HUES48 (cell line): ENCODE measurements around the gene UMAD1.
A peak's percentile ranks its signal among the peaks of the same experiment; 100 is the strongest.

Source experiments
- H3K27ac ChIP-seq: one replicate; pipeline ENCODE4 v1.7.0; 2013; ENCODE audit warnings: low read depth, low read length, inconsistent platforms
- H3K27me3 ChIP-seq: 2 replicates; pipeline ENCODE4 v1.6.1; 2013; ENCODE audit warnings: mild to moderate bottlenecking, low read length; ENCODE audit not compliant: control insufficient read depth, insufficient read depth
- H3K36me3 ChIP-seq: 2 replicates; pipeline ENCODE4 v1.6.1; 2013; ENCODE audit warnings: low read length; ENCODE audit not compliant: control insufficient read depth, insufficient read depth
- H3K4me1 ChIP-seq: 2 replicates; pipeline ENCODE4 v1.6.1; 2013; ENCODE audit warnings: mild to moderate bottlenecking, low read length; ENCODE audit not compliant: control insufficient read depth, insufficient read depth
- H3K4me3 ChIP-seq: 2 replicates; pipeline ENCODE4 v1.5.1; 2013; ENCODE audit warnings: mild to moderate bottlenecking, low read depth, low read length
- H3K9ac ChIP-seq: 2 replicates; pipeline ENCODE4 v1.6.1; 2013; ENCODE audit warnings: mild to moderate bottlenecking, low read depth, low read length, moderate library complexity
- H3K9me3 ChIP-seq: 2 replicates; pipeline ENCODE4 v1.6.1; 2013; ENCODE audit warnings: low read length; ENCODE audit not compliant: control insufficient read depth, insufficient read depth

The UMAD1 gene

DNA sequence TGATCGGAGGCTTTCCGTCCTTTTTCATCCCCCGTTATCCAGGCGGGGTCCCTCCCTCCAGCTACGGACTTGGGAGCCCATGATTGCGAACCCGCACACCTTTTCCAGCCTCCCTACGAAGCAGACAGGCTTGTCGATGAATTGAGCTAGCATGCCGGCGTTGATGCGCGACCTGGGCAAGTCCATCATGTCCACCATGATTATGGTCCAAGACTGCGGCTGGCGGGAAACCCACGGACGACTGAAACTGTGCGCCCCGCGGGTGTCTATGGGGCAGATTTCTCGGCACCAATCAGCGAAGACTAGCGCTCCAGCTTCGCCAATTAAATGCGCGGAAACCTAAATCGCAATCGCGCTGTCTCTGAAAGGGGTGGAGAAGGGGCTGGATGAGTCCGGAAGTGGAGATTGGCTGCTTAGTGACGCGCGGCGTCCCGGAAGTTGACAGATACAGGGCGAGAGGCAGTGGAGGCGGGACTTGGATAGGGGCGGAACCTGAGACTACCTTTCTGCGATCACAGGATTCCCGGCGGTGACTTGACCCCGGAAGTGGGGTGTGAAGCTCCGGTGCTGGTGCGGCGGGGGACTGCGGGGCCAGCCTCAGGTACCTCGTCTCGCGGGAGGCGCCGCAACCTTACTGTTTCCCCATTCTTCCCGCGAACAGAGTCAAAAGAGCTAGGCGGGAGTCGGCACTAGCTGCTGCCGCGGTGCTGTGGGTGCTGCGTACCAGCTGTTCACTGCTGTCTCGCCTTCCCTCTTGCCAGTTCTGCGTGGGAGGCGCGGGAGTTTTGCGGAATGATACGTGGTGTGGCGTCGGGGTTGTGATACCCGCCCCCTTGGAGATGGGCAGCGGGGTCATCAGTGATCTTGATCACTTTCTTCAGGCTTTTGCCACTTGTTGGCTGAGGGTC, at the start of gene UMAD1:
TSS of gene UMAD1 (plus strand) at position 532 of the 908 bp plus-strand sequence. CDS start 32,620 bp downstream, outside the sequence.
- peaks cover 17% of the 10 kb centered on the region for H3K4me1 ChIP-seq
- H3K27ac ChIP-seq, result peak within 1 kb of the TSS; percentile 89
- no peaks in the 10 kb centered on the region for H3K9me3 ChIP-seq
- H3K9ac ChIP-seq, result peak within 1 kb of the TSS; percentile 86
- H3K4me3 ChIP-seq, result peak within 1 kb of the TSS; percentile 95
- H3K27me3 ChIP-seq, result no peaks in the 10 kb centered on the region
- peaks cover 20% of the 10 kb centered on the region for H3K36me3 ChIP-seq

DNA sequence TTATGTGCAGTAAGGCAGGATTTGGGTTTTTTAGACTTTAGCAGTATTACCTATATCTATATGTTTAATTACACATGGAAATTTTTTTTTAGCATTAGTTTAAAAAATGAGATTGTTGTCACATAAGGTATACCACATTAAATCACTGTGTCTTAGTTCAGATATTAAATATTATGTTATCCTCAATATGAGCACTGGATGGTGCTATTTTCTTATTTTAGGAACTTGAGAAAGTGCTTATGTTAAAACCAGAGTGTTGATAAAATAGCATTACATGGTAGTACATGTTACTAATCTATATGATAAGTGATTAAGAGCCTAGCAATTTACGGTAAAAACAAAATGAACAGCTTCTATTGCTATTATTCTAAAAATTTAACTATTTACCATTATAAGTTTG, 45.1 kb upstream of the UMAD1 start:
- Histone ChIP-seq H3K27ac (no peak overlapping the region), H3K9ac (no peak overlapping the region), H3K36me3 (peaks cover 86% of the 10 kb centered on the region), H3K4me1 (no peaks in the 10 kb centered on the region), H3K9me3 (no peaks in the 10 kb centered on the region), H3K27me3 (no peaks in the 10 kb centered on the region), H3K4me3 (no peak overlapping the region)

- H3K9me3 ChIP-seq, result no peaks in the 10 kb centered on the region
- H3K4me3 ChIP-seq, result no peak overlapping the region
- no peak overlapping the region for H3K9ac ChIP-seq
- H3K36me3 ChIP-seq, result peaks cover 79% of the 10 kb centered on the region
- H3K4me1 ChIP-seq, result no peaks in the 10 kb centered on the region
- no peak overlapping the region for H3K27ac ChIP-seq
- no peaks in the 10 kb centered on the region for H3K27me3 ChIP-seq
Observed at GRCh38 chr7:7596176-7596575, 44.4 kb upstream of the UMAD1 start.

- H3K27me3 ChIP-seq, result no peaks in the 10 kb centered on the region
- H3K9ac ChIP-seq, result no peak overlapping the region
- no peaks in the 10 kb centered on the region for H3K4me1 ChIP-seq
- H3K27ac ChIP-seq, result no peak overlapping the region
- no peak overlapping the region for H3K4me3 ChIP-seq
- H3K36me3 ChIP-seq, result peaks cover 36% of the 10 kb centered on the region
- no peaks in the 10 kb centered on the region for H3K9me3 ChIP-seq
Observed at GRCh38 chr7:7607010-7607409, 33.5 kb upstream of the UMAD1 start.

DNA sequence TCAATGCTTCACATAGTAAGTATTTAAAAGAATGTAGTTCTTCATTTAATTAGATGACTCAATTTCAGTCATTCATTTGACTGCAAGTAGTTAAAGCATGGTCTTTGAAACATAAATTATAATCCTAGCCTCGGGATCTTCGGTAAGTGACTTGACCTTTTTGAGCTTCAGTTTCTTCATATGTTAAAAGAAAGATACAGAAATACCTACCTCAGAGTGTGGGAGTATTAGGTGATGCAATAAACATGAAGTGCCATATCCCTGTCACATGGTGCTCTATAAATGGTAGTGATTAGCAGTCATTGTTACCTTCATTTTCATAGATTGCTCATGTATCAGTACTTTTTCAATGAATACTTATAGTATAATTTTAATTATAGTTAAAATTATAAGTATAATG, 31.2 kb upstream of the UMAD1 start:
- peaks cover 36% of the 10 kb centered on the region for H3K36me3 ChIP-seq
- no peak overlapping the region for H3K27ac ChIP-seq
- no peaks in the 10 kb centered on the region for H3K9me3 ChIP-seq
- no peaks in the 10 kb centered on the region for H3K27me3 ChIP-seq
- no peak overlapping the region for H3K4me3 ChIP-seq
- no peaks in the 10 kb centered on the region for H3K4me1 ChIP-seq
- H3K9ac ChIP-seq, result no peak overlapping the region

DNA sequence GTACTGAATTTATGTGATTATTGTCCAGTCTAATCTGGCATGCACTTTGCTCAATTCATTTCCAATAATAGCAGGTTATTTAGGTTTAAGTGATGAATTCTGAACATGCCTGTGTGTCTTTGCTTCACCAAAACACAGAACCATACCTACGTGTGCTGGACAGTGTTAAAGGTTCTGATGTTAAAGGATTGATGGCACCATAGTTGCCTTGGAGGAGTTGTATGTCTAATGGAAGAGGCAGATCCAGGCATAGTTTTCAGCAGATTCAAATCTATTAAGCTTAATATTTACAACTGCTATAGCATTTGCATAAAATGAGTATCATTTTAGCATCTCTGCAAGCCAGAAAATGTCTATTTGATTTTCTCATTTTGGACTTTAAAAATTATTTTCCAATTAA, 28.0 kb upstream of the UMAD1 start:
- Histone ChIP-seq H3K27ac (no peak overlapping the region), H3K36me3 (peaks cover 17% of the 10 kb centered on the region), H3K9ac (no peak overlapping the region), H3K4me3 (no peak overlapping the region), H3K27me3 (no peaks in the 10 kb centered on the region), H3K9me3 (no peaks in the 10 kb centered on the region), H3K4me1 (no peaks in the 10 kb centered on the region)

GRCh38 chr7:7613210-7613609, 27.3 kb upstream of the UMAD1 start:
- H3K4me1 ChIP-seq, result no peaks in the 10 kb centered on the region
- no peaks in the 10 kb centered on the region for H3K27me3 ChIP-seq
- no peak overlapping the region for H3K27ac ChIP-seq
- no peaks in the 10 kb centered on the region for H3K9me3 ChIP-seq
- no peak overlapping the region for H3K9ac ChIP-seq
- H3K36me3 ChIP-seq, result peaks cover 10% of the 10 kb centered on the region; the same call in 1 of the 2 replicates
- H3K4me3 ChIP-seq, result no peak overlapping the region

DNA sequence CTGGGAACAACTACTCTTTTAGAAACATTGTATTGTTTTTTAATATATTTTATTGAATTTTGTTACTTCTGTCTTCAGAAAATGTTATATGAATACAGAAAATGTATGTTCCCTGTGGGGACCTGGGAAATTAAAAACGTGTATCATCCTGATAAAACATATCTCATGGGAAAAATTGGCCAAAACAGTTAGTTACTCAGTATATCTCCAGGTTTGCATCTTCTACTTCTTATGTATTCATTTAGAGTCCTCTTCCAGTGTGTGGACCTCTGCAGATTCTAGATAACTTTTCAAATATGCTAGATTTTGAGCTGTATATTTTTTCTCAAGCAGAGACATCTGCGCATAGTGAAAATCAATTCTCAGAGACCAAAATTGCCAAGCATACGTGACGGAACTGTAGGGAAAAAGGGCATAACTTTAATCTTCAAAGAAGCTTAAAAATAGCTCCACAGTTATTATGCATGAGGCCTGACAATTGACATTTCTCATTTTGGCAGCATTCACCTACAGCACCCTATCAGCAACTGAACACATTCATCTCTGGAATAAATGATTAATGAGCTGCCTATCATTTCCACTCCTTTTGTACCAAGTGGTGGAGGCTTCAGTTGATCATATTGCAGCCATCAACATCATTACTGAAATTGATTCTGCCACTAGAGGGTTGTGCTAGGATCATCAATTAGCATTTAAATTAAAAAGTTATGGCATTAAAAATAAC, 26.4 kb upstream of the UMAD1 start:
- no peaks in the 10 kb centered on the region for H3K4me1 ChIP-seq
- no peak overlapping the region for H3K4me3 ChIP-seq
- no peak overlapping the region for H3K9ac ChIP-seq
- no peaks in the 10 kb centered on the region for H3K9me3 ChIP-seq
- H3K27me3 ChIP-seq, result no peaks in the 10 kb centered on the region
- no peak overlapping the region for H3K27ac ChIP-seq
- H3K36me3 ChIP-seq, result 0 out of 2 replicates have a peak, but pooled peaks cover 2% of the 10 kb centered on the region

- H3K9ac ChIP-seq, result no peak overlapping the region
- no peaks in the 10 kb centered on the region for H3K9me3 ChIP-seq
- H3K27me3 ChIP-seq, result no peaks in the 10 kb centered on the region
- no peak overlapping the region for H3K4me3 ChIP-seq
- no peaks in the 10 kb centered on the region for H3K36me3 ChIP-seq
- no peak overlapping the region for H3K27ac ChIP-seq
- no peaks in the 10 kb centered on the region for H3K4me1 ChIP-seq
Observed at GRCh38 chr7:7617550-7617949, 23.0 kb upstream of the UMAD1 start.

DNA sequence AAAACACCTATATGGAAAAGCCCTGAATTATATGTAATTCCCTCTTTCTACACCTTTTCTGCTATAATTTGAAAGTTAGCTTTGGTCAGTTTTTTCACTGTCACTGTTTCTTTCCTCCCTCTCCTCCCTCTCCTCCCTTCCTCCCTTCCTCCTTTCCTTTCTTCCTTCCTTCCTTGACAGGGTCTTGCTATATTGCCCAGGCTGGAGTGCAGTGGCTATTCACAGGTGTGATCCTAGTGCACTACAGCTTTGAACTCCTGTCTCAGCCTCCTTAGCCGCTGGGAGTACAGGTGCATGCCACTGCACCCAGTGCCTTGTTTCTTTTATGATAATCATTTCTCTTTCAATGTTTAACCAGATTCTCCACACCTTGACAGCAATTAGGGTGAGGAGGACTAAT, 22.1 kb upstream of the UMAD1 start:
- Histone ChIP-seq H3K4me3 (no peak overlapping the region), H3K27me3 (no peaks in the 10 kb centered on the region), H3K4me1 (no peaks in the 10 kb centered on the region), H3K9ac (no peak overlapping the region), H3K36me3 (no peaks in the 10 kb centered on the region), H3K9me3 (no peaks in the 10 kb centered on the region), H3K27ac (no peak overlapping the region)

DNA sequence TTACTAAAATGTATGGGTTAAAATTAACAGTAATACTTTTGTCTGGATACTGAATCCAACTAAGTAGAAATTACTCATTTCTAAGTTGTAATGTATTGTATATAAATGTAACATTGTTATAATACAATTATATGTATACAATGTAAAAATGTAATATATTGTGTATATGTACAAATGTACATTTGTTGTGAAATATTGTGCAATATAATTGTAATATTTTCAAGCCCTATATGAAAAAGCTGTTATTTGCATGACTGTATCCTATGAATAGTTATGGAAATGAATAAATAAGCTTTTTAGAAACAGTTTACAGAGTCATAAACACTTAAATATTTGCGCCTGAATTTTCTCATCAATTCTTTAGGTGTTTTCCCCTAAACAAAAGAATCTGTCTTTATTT, 20.3 kb upstream of the UMAD1 start:
- Histone ChIP-seq H3K4me1 (no peaks in the 10 kb centered on the region), H3K4me3 (no peak overlapping the region), H3K36me3 (no peaks in the 10 kb centered on the region), H3K9ac (no peak overlapping the region), H3K27me3 (no peaks in the 10 kb centered on the region), H3K9me3 (no peaks in the 10 kb centered on the region), H3K27ac (no peak overlapping the region)
